C1 segment of cervical spinal cord (tissue), 14 donors: ENCODE results near the gene AIFM3.
A peak's percentile ranks its signal among the peaks of the same experiment; 100 is the strongest.

ENCODE experiments used
- DNase-seq, 14 donors: peaks; one replicate each; lab custom pipeline; 2025; lab: John Stamatoyannopoulos, UW

Gene AIFM3

DNA sequence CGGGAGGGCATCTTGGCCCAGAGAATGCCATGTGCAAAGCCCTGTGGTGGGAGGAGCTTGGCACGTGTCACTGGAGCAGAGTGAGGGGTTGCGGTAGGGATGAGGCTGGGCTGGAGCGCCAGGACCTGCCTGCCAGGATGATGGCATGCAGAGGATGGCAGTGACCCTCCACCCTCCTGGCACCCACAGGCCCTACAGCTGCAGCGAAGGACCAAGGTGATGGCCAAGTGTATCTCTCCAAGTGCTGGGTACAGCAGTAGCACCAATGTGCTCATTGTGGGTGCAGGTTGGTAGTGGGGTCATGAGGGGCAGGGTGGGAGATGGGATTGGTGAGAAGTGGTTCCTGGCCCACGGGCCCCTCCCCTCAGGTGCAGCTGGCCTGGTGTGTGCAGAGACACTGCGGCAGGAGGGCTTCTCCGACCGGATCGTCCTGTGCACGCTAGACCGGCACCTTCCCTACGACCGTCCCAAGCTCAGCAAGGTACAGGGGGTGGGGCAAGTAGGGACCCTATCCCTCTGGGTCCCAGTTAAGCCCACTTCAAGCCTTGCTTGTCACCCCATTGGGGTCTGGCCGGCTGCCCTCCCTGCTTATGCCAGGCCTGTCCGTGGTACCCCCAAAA is 7.4 kb downstream of the AIFM3 start:
- no peak for DNase-seq

DNA sequence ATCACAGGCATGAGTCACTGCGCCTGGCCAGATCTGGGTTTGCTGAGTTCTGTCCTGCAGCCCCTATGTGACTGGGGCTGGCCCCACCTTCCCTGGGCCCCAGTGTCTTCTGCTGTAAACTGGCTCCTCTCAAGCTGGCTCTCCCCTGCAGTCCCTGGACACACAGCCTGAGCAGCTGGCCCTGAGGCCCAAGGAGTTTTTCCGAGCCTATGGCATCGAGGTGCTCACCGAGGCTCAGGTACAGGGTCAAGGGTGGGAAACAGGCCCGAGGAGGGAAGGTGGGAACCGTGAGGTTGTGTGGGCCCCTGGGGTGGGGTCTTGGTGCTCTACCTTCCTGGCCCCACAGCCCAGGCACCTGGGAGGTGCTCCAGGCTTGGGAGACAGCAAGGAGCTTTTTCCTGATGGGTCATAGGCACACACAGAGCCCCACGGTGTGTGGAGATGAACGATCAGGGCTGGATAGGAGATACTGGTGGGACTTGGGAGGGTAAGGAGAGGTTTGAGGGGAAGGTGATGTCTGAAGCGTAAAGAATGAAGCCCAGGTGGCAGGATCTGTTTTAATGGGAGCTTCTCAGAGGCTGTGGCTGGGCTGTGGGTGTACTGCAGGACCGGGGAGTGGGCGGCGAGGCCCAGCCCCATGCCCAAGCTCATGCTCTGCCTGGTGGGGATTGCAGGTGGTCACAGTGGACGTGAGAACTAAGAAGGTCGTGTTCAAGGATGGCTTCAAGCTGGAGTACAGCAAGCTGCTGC is 8.7 kb downstream of the AIFM3 start:
- DNase-seq, result no peak

- no peak for DNase-seq
These were observed 9.3 kb downstream of the AIFM3 start for GRCh38 chr22:20976291-20976877.

GRCh38 chr22:20977019-20977418 is 10.0 kb downstream of the AIFM3 start:
- no peak for DNase-seq

GRCh38 chr22:20977516-20978170 is 10.6 kb downstream of the AIFM3 start:
- no peak for DNase-seq

GRCh38 chr22:20978419-20978818 is 11.4 kb downstream of the AIFM3 start:
- DNase-seq, result no peak

DNA sequence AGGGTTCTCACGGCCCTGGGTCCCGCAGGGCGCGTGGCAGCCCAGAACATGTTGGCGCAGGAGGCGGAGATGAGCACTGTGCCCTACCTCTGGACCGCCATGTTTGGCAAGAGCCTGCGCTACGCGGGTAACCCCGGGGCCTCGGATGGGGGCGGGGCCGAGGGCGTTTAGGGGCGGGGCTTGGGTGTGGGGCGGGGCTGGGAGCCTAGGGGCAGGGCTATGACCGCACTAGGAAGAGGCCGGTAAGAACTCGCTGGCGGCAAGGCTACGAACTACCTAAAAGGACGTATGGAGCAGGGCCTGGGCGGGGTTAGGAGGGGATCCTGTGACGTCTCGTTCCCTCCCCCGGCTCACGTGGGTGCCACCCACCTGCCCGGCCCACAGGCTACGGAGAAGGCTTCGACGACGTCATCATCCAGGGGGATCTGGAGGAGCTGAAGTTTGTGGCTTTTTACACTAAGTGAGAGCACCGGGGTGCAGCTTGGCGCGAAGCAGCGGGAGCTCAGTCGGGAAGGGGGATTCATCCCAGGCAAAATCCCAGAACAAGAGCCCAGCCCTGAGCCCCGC is 12.3 kb downstream of the AIFM3 start:
- DNase-seq, result peak in 5 of 14 donors; percentile 17 to 46 (median 31)

GRCh38 chr22:20979940-20980453 is 12.9 kb downstream of the AIFM3 start:
- no peak for DNase-seq

- no peak for DNase-seq
These were observed 13.5 kb downstream of the AIFM3 start for GRCh38 chr22:20980523-20980922.

DNA sequence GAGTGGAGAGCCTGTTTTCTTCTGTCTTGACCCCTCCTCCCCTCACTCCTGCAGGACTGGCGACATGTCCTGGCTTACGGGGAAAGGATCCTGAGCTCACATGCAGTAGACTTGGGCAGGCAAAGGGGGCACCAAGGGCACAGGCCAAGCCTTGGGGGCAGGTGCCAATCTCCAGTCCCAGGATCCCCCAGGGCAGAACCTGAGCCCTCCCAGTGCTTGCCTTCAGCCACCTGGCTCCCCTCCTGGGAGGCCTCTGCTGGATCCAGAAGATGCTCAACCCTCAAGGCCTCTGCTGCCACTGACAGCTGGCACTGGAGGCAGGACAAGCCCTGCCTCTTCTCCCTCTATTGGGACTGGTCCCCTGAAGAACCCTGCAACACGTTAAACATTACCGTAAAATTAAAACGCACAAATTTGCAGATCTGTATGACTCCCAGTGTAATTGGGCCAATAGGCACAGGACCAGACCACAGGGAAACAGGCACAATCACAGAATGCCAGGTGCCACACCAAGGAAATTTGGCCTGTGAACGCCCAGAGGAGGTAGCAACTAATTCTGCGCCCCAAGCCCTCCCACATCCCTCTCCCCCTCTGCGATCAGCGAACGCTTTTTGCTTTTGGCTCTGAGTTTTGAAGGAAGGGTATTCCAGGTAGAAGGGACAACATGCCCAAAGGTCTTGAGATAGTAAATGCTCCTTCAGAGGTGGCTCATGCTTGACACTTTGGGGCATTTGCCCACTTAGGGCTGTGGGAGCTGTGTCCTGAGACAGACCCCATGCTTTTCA is 14.1 kb downstream of the AIFM3 start:
- no peak for DNase-seq

DNA sequence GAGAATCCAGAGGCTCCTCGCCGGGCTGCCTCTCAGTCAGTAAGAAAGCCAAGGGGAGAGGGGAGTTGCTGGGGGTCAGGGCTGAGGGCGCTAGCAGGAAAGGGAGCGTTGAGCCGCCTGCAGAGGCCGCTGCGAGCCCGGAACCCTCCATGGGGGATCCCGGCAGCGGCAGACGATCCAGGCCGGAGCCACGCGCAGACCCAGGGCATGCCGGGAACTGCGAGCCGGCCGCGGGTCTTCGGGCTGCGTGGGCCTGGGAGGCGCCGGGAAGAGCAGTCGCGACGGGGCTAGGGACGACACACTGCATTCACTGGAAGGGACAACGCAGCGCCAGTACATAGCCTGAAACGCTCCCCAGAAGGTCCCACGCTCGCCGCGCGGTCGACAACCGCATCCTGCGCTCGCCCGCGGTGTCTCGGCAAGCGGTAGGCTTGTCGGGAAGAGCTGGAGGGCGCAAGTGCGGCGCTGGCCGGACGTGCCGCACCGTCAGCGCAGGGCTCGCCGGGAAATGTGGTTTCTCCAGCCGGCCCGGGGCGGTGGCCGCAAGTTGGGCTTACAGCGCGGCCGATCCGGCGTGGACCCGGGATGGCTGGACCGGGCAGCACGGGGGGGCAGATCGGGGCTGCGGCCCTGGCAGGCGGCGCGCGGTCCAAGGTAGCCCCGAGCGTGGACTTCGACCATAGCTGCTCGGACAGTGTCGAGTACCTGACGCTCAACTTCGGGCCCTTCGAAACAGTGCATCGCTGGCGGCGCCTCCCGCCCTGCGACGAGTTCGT is 14.9 kb downstream of the AIFM3 start, which contains the start of gene LZTR1:
TSS of gene LZTR1 (plus strand) at position 511 of the 776 bp plus-strand sequence. CDS start at position 586, 75 bp downstream.
- DNase-seq, result peak in 13 of 14 donors; percentile 82 to 98 (median 92)

- DNase-seq, result no peak
These were observed 15.5 kb downstream of the AIFM3 start for GRCh38 chr22:20982563-20982882.

GRCh38 chr22:20983081-20983771 is 16.2 kb downstream of the AIFM3 start:
- no peak for DNase-seq

DNA sequence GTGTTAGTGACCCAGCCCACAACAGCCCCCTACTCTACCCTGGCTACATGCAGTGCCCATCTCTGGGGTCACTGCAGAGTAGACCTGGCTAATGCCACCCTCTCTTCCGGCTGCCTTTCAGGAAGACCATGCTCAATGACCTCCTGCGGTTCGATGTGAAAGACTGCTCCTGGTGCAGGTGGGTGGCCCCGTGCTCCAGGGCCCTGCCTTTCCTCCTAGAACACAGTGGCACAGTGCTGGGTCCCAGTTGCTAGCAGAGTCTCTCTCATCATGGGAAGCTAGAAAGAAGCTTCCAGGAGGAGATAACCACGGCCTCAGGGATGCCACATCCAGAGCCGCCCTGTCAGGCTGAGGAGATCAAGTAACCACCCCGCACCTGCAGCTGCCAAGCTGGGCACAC is 18.7 kb downstream of the AIFM3 start:
- DNase-seq, result no peak

DNA sequence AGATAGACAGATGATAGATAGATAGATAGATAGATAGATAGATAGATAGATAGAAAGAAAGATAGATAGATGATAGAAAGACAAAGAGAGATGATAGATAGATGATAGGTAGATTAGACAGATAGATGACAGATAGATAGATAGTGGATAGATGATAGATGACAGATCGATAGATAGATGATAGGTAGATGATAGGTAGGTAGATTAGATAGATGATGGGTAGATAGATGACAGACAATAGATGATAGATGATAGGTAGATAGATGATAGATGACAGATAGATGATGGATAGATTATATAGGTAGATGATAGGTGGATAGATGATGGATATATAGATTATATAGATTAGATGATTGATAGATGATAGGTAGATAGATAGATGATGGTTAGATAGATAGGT is 19.3 kb downstream of the AIFM3 start:
- no peak for DNase-seq

DNA sequence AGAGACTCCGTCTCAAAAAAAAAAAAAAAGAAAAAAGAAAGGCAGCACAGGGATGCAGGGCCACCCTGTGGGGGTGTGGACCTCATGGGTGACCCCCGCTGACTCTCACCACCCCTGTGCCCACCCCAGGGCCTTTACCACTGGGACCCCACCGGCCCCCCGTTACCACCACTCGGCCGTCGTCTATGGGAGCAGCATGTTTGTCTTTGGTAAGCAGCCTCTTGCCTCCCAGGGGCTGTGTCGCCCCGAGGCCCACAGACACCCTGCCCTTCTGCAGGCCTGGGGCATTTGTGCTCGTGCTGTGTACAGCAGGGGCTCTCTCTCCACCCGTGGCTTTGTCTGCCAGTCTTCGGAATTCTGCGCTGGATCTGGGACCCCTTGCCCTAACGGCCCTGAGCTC is 20.3 kb downstream of the AIFM3 start:
- no peak for DNase-seq

GRCh38 chr22:20988573-20989322 is 21.7 kb downstream of the AIFM3 start:
- DNase-seq, result no peak

- no peak for DNase-seq
These were observed 22.5 kb downstream of the AIFM3 start for GRCh38 chr22:20989323-20990138.
